ELF-1 (cell line): ENCODE results near the gene SEC11A.
"Not testable (repeated sequence)": the region's sequence is repeated elsewhere in the genome, so short reads cannot be mapped to it uniquely, and the experiment has no call there.

Source experiments
- DNase-seq: peaks from one replicate; pipeline ENCODE4 v3.0.0-alpha.2; 2016; ENCODE audit warnings: low read depth, low spot score

Gene SEC11A

DNA sequence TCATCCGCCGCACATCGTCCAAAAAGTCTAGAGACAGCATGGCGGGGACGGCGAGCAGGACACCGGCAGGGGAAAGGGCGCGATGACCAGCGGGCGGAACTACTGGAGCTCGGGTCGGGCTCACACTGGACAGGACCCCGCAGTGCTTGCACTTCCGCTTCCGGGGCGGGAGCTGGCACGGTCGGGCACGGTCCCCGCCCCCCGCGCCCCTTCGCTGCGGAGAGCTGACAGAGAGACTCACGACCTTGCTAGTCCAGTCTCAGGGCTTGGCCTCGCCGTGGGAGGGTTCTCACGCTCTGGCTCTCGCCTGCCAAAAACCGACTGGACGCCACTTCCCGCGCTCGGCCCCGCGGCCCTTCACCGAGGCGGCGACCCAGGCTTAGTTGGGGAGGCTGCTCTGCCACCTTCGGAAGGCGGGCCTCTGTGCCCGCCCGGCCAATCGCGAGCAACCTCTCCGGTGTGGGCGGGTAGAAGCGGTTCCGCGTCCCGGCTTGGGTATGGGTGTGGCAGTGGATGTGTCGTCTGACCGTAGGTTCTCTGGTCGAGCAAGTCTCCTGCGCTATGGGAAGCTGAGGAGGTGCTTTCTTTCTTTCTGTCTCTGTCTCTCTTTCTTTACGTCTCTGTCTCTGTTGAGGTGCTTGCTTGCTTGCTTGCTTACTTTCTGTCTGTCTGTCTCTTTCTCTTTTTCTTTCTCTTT is at the start of gene SEC11A:
TSS of gene SEC11A (minus strand) at position 104 of the 697 bp plus-strand sequence. CDS start at position 40, 64 bp downstream.
- peak; percentile 98 for DNase-seq

DNA sequence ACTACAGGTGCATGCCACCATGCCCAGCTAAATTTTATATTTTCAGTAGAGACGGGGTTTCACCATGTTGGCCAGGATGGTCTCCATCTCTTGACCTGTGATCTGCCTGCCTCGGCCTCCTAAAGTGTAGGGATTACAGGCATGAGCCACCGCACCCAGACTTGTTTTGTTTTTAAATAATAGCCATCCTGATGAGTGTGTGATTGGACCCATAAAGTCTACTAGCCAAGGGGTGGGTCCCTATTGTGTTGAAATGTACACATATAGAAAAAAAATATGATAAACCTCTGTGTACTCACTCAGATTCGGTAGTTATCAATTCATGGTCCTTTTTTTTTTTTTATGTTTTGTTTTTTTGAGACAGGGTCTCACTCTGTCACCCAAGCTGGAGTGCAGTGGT is 49.7 kb upstream of the SEC11A start:
- no peak for DNase-seq

DNA sequence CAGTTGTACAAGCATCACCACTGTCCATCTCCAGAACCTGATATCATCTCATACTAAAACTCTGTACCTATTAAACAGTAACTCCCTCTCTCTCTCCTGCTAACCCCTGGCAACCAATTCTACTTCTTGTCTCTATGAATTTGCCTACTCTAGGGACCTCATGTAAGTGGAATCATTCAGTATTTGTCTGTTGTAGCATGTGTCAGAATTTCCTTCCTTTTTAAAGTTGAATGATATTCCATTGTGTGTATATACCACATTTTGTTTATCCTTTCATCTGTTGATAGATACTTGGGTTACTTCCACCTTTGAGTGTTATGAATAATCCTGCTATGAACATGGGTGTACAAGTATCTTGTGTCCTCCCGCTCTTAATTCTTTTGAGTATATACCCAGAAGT is 49.0 kb upstream of the SEC11A start:
- DNase-seq: no peak

DNA sequence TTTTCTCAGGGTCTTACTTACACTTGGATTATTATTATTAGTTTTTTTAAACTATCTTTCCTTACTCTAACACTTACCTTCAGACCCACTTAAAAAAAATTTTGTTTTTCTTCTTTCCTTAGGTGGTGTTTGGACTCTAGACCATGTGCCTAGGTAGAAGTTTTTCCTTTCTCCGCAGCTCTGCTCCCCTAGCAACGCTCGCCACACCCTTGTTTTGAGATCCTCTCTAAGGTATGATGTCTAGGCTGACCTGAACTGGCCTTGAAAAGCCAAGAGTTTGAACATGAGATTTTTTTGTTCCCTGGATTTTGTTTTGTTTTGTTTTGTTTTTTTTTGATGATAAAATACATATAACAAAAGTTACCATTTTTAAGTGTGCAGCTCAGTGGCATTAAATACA is 48.6 kb upstream of the SEC11A start:
- DNase-seq: no peak

DNA sequence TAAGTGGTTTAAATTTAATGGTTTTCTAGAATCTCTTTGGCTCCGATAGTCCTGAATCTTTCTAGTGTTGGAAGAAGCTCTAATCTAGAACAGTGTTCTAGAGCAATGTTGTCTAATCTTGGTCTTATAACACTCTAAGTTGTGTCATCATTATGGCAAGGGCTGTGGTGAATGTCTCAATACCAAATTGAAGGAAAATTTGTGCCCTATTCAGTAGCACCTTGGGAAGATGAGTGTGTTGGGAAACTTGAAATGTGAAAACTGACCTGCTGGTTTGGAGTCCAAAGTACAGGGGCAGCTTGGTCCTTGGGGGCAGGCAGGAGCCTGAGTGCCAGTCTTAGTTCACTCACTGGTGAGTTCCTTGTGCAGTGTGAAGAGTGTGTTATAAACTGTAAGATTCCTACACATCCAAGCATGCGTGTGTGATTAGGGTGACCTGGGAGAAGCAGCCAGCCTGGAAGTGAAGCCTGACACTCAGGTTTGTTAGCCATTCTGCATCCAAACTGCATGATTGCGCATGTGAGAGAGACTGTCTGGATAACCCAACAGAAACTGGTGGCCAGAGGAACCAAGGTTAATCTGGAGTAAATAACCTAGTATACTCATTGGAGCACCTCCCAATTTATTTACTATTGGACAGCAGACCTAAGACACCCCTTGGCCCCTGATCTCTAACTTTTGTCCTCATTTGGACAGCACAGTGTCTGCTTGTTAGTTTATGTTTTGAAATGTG is 47.1 kb upstream of the SEC11A start:
- no peak for DNase-seq

DNA sequence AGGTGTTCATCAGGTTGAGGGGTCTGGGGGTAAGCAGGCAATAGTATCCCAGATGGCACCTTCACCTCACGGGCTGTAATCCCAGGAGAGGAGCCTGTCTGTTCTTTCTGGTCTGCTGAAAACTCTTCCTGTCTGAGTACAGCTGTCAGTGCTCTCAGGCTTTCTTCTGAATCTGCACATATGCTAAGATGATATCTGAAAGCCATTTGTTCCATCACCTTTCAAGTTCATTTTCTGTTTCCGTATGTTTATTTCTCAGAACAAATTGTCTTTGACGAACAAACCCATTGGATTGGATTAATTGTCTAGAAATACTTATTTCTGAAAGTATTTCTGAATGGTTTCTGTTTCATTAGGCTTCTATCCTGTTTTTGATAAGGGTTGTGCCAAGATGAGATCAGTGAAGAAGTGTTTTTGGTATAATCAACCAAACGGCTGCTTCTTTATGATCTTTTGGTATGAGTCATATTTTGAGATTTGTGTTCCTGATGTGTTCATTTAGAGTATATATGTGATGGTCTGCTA is 45.7 kb upstream of the SEC11A start:
- DNase-seq: no peak

DNA sequence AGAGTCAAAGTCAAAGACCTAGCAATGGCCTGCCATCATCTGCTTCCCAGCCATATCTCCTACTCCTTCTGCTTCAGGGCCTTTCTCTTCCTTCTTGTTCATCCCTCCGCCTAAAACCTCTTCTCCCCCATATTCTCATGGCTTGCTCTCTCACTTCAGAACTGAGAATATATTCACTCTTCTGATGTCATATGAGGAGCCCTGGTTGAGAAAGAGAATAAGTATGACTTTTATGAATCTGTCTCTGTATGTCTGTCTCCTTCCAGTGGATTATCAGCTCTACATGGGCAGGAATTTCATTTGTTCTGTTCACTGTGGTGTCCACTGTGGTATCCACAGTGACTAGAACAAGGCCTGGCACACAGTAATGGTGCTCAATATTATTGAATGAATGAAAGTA is 44.3 kb upstream of the SEC11A start:
- DNase-seq: no peak

DNA sequence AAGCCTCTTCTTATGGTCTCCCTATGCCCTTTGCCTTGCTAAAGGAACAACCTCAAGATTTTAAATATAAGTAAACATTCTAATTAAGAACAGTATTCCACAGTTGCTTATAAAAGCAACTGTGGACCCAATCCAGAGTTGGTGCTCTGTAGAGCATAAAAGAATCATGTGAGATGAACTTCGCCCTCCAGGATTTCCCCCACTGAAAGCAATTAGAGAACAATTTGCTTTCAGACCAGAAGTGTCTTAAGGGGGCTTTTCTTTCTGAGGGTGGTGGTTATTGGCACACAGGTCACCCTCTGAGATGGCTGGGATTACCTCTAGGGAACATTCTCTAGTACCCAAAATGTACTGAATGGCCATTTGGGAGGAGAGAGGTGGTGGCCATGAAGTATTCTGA is 43.1 kb upstream of the SEC11A start:
- no peak for DNase-seq

DNA sequence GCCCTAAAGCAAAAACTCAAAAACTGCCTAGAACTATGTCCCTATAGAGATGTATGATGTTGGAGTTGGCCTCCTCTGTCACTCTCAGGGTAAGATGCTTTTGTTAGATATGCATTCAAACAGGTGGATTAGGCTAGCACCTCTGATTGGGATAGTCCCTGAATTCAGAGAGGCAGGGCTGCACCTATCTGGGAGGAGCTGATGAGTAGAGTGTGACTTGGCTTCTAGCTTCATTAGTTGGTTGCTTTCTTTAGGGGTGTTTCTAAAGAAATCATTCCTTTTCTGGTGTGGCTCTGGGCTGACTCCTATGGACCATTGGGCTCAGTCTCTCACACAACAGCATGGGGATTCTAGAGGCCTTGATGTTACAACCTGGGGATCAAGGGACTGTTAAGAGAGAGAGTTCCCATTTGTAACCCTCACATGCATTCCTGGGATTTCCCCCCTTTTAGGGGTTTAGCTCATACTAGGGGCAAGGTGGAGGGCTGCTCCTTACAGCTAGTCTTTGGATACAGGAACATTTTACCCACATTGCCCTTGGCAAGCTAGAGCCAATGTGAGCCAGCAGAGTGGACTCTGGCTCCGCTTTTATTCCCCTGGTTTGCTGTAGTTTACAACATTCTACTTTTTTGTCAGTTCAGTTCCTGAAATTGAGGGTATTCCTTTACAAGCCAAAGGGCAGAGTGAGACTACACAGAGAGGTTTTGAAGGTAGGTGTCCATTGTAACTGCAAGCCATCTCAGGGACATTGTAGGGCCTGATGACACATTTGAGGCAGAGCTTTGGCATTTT is 40.0 kb upstream of the SEC11A start:
- no peak for DNase-seq

DNA sequence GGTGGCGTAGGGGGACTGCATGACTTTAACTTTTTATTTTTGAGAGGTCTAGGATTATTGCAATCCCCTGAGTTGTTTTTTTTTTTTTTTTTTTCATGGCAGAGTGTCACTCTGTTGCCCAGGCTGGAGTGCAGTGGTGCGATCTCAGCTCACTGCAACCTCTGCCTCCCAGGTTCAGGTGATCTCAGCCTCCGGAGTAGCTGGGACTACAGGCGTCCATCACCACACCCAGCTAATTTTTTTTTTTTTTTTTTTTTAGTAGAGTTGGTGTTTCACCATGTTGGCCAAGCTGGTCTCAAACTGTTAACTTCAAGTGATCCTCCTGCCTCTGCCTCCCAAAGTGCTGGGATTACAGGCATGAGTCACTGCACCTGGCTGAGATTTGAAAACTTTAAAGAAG is 39.0 kb upstream of the SEC11A start:
- not testable (repeated sequence) for DNase-seq

DNA sequence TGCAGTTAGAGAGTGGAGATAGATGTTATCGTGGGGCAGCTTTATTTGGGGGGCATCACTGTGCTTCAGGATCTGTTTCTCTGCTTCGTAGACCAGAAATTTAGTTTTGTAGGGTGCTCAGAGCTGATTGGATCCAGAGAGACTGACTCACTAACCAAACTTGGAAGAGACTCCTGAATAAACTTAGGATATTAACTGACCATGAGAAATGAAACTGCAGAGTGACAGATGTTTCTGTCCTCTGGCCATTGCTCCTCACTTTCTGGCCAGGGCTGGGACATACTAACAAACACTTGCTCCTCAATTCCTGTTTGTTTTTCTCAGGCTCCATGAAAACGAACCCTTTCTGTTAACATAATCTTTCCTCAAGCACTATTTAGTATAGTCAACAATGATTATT is 36.8 kb upstream of the SEC11A start:
- no peak for DNase-seq

DNA sequence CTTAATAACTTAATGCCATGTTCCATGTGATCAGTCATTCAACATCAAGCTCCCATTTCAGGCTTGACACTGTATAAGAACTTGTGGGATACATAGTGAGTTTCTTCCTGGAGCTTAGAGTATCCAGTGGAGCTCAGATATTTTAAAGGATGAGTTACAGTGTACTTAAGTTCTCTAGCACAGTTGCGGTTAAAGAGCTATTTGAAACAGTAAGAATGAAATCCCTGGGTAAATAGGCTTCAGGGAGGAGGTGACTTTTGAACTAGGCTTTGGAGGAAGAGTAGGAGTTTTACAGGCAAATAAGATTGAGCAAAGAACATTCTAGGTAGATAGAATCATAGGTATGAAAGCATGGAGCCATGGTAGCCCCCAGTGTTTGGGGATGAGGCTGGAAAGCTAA is 36.3 kb upstream of the SEC11A start:
- DNase-seq: no peak

DNA sequence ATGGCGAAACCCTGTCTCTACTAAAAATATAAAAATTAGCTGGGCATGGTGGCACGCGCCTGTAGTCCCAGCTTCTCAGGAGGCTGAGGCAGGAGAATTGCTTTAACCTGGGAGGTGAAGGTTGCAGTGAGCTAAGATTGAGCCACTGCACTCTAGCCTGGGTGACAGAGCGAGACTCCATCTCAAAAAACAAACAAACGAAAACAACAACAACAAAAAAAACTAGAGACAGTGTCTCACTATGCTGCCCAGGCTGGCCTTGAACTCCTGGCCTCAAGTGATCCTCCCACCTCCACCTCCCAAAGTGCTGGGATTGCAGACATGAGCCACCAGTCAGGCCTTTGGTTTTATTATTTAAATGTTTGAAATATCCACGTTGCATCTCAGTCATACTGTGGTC is 35.8 kb upstream of the SEC11A start:
- DNase-seq: not testable (repeated sequence)

DNA sequence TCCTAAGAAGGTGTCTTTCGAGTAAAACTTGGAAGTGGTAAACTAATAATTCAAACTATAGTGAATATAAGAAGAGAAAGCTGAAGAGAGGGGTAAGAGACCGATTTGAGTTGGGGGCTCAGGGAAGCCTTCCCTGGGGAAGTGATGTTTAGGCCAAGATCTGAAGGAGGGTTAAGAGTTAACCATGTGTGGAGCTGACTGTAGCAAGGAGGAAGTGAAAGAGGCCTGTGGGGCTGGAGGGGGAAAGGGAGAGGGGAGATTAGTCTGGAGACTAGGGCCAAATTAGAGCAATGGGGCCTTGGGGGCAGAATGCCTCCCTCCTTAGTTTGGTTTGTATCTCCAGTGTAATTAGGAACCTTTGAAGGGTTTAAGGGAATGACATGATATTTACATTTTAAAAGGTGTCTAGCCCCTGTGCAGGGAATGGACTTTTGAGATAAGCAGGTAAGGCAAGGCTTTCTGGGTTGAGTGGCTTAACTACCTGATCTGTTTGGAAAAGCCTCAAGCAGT is 34.7 kb upstream of the SEC11A start:
- peak; percentile 90 for DNase-seq

DNA sequence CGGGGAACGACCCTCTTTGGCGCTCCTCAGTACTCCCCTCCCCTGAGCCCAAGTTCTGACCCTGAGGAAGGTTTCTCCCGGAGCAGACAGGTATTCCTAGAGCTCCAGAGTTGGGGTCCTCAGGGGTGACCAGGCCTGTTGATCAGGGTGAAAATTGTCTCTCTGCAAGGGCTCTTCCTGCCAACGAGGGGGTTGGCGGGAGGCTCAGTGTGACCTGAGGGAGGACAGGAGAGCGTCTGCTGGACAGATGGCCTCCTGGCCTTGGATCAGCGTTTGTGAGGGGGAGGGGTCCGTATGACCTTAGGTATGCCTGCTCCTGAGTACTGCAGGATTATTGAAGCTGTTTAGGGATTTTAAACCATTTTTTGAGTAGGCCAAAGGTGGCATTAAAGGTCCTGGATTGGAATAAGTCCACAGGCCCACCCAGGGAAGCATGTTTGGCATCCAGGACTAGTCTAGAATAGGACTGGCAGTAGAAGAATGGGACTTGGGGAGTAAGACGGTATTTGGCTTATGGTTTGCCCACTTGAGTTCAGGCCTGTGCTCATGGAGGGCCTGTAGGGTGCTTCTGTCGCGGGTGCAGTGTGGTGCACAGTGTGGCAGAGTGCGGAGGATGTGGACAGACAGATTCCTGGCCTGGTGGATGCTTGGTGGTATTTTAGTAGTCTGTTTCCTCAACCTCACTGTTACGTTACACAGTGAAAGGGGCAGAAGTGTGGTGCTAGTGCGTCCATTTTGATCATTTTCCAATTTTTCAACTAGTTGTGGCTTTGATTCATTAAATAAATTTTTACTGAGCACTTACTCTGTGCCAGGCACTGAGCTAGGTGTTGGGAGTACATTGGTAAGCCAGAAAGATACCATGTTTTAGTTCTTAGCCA is 33.4 kb upstream of the SEC11A start:
- DNase-seq: peak; percentile 63

DNA sequence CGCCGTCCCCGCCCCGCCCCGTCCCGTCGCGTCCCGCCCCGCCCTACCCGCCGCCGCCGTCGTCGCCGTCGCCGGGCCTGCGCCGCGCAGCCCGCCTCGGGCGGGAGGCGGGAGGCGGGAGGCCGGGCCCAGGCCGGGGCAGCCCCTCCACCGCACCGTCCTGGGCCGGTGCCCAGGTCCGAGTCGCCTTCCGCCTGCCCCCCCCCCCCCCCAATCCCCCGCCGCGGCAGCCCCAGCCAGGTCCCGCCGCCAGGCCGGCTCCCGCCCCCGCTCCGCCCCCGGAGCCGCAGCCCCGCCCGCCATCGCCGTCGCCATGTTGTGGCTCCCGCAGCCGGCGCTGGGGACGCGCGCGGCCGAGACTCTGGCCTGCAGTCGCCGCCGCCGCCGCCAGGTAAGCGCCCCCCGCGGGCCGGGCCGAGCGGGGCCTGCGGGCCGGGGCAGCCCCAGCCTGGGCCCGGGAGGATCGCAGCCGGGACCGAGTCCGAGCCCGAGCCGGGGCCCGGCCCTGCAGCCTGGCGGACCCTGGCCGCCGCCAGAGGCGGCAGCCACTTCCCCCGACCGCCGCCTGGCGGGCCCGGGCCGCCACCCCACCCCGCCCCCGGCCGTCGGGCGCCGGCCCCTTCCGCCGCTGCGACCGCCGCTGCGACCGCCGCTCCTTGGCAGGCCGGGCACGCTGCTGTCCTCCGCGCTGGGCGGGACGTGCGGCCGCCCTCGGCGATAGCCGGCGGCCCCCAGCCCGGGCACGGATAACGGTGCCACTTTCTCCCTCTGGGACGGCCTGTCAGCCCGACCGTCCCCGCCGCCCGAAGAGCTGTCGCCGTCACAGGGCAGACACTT is 32.6 kb upstream of the SEC11A start, which contains the start of gene ZNF592:
TSS of gene ZNF592 (plus strand) at position 319 of the 837 bp plus-strand sequence. CDS start 34,084 bp downstream, outside the sequence.
- no peak for DNase-seq

DNA sequence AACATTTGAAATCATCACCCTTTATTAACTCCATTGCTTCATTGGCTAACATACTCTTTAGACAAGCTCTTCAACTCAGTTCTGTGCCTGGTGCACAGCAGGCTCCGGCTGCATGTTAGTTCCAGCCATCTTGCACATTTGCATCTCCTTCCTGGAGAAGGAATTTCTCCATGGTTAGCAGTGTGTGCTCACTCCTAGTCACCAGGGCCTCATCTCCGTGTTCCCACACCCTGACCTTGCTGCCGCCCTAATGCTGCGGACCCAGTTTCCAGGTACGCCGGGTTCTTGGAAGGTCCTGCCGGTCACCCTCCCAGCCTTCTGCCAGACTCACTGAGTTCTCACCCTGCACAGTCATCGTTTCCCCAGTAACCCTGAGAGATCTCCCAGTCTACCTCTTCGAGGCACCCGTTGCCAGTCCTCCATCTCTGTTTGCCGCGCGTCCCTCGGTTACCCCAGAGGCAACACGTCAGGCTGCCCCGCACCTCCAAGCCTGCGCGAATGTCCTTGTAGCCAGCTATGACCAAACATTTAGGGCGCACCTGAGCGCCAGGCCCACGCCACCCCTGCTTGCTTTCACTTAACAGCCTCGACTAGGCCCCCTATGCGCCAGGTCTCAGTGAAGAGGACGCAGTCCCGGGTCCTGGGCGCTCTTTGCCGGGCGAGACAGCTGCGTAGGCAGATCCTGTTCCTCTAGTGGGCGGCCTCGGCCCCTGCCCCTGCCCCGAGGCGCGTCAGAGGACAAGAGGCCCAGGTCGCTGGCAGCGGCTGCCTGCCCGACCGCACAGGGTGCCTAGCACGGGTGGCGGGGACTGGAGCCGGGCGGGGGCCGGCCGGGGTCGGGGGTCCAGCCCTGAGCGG is 31.7 kb upstream of the SEC11A start:
- peak; percentile 85 for DNase-seq

DNA sequence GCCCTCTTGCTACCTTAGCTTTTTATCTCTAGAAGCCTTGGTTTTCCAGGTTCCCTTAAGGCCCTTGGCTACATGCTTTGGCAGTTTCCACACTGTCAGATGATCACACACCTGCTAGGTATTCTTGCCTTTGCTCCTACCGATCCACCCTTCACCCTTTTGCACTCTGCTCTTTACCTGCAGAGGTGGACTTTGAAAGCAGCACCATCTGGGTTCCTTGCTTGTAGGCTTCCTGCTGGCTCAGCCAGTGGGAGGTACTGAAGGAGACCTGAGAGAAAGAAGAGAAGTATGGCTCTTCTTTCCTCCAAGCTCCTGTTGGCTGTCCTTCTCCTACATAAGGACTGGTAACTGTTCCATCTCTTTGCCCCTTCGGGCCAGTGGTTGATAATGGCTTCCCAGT is 25.2 kb upstream of the SEC11A start:
- no peak for DNase-seq

DNA sequence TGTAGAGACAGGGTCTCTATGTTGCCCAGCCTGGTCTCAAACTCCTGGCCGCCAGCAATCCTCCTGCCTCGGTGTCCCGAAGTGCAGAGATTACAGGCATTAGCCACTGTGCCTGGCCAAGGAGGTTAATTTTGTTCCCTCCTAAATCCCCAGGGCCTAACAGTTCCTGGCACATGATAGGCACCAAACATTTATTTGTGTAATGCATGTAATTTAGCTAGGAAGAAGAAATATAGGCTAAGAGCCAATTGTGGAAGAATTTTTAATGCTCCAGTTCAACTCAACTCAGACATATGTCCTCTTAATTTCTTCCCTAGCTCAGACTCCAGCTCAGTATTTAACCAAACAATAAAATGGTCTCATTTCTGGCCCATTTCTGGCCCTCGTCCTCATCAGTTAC is 24.8 kb upstream of the SEC11A start:
- no peak for DNase-seq
